ENCODE measurements around the gene RAD51B.

RAD51B gene

DNA sequence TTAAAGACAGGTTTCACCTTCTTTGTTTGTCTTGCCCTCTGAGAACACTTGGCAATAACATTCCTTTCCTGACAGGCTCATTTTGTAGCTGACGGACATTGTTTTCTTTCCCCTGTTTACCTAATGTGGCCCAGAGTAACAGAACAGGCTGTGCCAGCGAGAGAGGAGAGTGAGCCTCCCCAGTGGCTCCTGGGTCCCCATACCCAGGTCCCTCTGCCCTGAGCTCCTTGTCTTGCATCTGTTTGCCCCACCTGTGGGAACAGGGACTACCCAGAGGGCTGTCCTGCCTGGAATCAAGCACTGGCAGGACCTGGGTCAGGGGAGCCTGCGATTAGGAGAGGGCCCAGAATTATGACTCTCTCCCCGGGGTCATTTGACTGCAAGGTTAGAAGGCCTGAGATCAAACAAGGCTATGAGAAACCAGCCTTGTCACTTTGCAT, 750.4 kb downstream of the RAD51B start:
- no peak for DNase-seq

- DNase-seq, result no peak
Observed at GRCh38 chr14:68571114-68571591, 751.6 kb downstream of the RAD51B start.

DNA sequence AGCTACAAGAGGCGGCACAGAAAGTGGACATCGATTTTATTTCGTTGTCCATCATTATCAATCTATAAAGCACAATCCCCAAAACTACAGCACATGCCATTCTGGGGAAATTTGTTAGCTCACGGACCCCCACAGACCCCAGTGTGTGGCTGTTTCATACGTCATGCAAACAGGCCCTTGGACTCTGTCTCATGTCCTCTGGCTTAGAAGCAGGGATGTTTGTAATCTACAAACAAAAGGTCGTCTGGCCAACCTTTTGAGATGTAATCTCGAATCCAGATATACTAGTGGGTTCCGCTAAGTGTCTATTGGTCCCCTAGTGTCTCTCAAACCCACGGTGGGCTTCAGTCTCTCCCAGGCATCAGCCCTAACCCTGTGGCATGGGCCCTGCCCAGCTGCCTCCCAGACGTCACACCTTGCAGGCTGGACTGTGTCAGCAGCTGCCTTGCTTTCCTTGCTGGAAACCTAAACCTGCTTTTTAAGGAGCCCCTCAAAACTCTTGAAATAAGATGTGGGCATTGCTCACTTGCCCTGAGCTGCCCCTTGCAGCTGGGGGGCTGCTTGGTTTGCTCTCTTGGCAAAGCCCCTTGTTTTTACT, 752.4 kb downstream of the RAD51B start:
- DNase-seq, result no peak

DNA sequence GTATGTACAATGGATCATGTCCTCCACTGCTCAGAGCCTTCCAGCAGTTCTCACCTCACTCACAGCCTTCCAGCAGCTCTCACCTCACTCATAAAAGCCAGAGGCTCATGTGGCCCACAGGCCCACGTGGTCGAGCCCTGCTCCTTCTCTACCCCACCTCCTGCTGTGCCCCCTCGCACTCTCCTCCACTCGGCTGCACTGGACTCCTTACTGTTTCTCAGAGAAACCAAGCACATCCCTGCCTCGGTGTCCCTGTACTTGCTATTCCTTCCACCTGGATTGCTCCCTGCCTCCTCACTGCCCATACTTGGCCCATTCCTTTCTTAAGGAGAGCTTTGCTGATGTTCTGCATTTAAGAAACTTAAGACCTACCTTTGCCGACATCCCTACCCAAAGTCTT, 753.5 kb downstream of the RAD51B start:
- no peak for DNase-seq

DNA sequence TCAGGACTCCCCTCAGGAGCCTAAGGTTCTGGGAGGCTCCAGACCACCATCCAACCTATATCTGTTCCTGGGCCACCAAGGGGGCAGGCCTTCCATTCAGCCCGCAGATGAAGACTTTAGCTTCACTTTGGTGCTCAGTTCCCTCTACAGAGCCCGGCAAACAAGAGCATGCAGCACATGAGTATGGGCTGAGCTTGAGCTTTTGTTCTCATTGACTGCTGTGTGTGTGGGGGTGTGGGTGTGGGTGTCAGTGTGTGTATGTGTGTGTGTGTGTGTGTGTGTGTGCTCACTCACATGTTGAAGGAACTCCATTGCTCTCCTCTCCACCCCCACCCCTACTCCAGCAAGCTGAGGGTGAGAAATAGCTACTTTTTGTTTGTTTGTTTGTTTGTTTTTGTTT, 754.1 kb downstream of the RAD51B start:
- DNase-seq, result no peak

GRCh38 chr14:68574461-68574860, 754.9 kb downstream of the RAD51B start:
- no peak for DNase-seq

DNA sequence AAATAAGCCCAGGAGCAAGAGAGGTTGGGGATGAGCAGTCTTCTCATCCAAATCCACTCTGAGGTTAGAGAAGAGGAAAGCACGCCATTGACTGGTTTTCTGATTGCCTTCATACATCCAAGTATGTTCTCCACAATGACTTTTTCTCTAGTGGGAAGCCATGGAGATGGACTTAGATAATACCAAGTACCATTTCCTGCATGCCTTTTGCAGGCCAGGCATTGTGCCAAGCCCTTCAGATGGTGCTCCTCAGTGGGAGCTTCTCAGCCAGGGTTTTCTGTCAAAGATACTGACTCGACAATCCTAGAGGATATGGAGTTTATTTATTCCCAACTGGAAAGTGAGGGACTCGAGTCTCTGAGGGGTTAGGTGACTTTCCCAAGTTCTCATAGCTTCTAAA, 755.3 kb downstream of the RAD51B start:
- DNase-seq, result no peak

- no peak for DNase-seq
Observed at GRCh38 chr14:68575426-68575825, 755.8 kb downstream of the RAD51B start.

- no peak for DNase-seq
Observed at GRCh38 chr14:68576031-68576430, 756.5 kb downstream of the RAD51B start.

DNA sequence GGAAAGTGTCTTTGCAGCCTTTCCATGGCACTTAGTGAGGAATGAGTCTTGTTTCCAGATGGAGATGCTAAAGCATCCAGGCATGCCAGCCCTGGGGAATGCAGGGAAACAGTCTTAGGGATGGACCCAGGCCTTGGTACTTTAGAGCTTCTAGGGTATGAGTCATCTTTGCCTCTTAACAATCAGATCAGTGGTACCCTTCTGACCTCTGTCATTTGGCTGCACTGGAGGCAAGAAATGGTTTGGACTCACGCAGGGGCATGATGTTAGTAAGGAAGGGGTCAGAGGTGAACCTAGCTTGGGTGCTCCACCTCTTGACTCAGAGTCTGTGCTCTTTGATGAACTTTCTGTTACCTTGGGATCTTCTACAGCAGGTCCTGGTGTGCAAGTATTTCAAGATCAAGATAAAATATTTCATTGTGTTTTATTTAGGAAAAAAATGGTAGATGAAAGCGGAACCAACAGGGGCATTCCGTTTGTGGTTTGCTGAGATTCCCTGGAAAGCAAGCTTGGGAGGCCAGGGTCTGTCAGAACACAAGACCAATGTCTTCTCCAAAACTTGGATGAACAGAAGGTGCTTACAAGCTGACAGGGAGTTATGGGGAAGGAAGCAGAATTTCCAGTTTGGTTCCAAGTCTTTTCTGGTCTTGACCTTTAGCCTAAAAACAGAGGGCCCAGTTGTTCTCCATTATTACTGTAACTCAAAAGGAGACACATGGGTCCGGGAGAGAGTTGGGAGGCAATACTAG, 757.1 kb downstream of the RAD51B start:
- no peak for DNase-seq

GRCh38 chr14:68577802-68578541, 758.4 kb downstream of the RAD51B start:
- no peak for DNase-seq

DNA sequence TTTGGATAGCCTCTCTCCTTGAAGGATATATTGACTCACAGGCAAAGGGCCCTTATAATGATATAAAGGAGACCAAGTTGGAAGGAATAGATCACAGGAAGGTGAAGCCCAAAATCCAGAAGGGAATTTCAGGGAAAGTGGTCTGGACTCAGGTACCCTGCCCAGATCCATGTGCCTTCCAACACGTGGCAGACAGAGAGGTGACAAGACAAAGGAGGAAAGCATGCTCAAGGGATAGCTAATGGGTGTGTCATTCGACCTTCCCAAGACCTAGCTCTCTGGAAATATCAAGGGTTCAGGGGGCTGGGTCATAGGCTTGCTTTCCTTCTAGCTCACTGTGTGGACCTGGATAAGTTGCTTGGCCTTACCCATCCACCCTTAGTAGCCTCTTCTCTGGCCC, 759.0 kb downstream of the RAD51B start:
- no peak for DNase-seq

- no peak for DNase-seq
Observed at GRCh38 chr14:68580096-68580645, 760.6 kb downstream of the RAD51B start.

- DNase-seq, result no peak
Observed at GRCh38 chr14:68580671-68581070, 761.1 kb downstream of the RAD51B start.

DNA sequence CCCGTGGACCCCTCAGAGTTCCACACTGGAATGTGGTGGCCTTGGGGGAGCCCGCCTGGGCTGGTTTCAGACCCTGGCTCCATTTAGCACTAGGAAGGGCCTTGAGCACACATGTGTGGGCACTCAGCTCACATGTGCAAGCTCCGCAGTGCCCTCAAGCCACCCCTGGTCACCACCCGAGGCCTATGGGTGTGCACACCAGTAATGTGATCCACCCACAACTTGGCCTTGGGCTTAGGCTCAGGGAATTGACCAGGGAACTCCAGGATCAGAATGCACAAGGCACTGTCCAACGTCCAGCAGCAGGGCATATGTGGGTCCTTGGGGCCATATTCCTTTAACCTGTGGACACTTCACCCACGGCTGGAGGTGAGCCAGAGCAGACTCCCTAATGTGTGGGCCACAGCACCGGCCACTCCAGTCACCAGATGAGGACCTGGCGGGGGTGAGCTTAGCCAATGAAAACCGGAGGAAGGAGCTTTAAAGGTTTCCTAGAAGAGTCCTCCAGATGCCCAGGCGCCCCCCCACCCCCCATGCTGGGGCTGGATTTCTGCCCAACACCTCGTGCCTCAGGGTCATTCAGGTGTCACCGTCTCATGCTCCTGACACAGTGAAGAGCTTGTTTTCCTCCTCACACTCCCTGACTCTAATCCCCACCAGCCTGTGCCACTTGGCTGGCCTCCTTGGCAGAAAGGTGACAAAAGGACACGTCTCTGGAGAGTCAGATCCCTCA, 764.1 kb downstream of the RAD51B start:
- DNase-seq, result no peak

- DNase-seq, result no peak
Observed at GRCh38 chr14:68584786-68585185, 765.2 kb downstream of the RAD51B start.

DNA sequence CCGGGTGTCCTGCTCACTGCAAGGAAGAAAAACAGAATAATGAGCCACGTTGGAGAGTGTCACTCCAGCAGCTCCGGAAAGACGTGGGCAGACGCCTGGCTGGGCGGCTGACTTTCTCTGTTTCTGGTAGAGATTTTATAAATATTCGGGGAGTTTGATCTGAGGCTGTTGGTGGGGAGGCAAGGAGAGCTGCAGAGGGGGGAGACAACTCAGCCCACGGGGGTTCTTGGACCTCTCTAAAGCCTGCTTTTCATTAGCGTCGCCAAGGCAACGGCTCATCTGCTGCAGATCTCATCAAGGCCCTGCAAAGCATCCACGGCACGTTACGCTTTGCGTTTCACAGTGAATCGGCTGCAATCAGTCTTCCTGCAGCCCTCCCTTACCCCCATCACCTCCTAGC, 766.1 kb downstream of the RAD51B start:
- no peak for DNase-seq

GRCh38 chr14:68586896-68587751, 767.5 kb downstream of the RAD51B start:
- no peak for DNase-seq

- no peak for DNase-seq
Observed at GRCh38 chr14:68587931-68588330, 768.4 kb downstream of the RAD51B start.

- DNase-seq, result no peak
Observed at GRCh38 chr14:68589447-68590200, 770.0 kb downstream of the RAD51B start.

DNA sequence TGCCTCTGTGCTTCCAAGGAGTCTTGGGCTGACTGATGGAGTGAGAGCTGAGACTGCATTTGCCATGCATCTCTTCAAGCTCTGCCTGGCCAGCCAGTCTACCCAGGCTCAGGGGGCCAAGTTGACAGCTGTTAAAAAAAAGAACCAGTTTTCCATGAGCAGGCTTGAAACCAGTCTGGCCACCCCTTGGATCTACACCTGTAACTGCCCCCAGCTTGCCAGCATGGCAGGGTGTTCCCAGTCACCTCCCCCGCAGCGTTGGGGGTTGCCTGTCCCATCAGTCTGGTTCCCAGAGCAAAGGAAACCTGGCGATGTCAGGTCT, 770.6 kb downstream of the RAD51B start:
- no peak for DNase-seq
